Measurements from ENCODE around the gene NUP133. TPM values are rescaled to one million over a fixed set of nuclear protein-coding genes. Genes with fewer than 3 reads are reported as not detected.
"Not testable (repeated sequence)": the region's sequence is repeated elsewhere in the genome, so short reads cannot be mapped to it uniquely, and the experiment has no call there.

NUP133 gene
- total RNA-seq, 4 donors from 2014 or later, result 29.6 to 40.7 (median 37.3) TPM

DNA sequence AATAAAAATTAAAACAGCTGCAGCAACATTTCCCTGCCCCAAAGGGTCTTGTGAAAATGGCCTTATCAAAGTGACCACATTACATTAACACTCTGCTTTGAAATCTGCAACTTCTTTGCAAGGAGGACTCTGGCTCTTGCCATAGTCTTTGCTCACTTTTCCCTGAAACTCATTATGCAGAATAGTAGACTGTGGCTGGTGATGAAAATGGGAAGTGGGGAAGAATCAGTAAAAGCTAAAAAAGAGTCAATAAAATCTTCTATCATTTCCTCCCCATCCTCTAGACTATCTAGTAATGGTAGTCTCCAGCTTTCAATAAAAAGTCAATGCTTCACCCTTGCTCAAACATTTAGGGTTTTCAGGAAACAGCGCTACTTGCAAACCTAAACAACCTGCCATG is 18.6 kb upstream of the NUP133 start:
- no peak for DNase-seq
- Histone ChIP-seq H3K27ac (no peak overlapping the region), H3K4me3 (replicated peaks in 1 of 3) (no peak overlapping the region), H3K9me3 (no peaks in the 10 kb centered on the region), H3K4me1 (no peaks in the 10 kb centered on the region), H3K27me3 (no peaks in the 10 kb centered on the region), H3K36me3 (peaks cover 24 to 45% of the 10 kb centered on the region in 2 donors)
- TF ChIP-seq POLR2A (IDR thresholded peaks at IDR 0.05), result no peak
- TF ChIP-seq, protein P1, sequence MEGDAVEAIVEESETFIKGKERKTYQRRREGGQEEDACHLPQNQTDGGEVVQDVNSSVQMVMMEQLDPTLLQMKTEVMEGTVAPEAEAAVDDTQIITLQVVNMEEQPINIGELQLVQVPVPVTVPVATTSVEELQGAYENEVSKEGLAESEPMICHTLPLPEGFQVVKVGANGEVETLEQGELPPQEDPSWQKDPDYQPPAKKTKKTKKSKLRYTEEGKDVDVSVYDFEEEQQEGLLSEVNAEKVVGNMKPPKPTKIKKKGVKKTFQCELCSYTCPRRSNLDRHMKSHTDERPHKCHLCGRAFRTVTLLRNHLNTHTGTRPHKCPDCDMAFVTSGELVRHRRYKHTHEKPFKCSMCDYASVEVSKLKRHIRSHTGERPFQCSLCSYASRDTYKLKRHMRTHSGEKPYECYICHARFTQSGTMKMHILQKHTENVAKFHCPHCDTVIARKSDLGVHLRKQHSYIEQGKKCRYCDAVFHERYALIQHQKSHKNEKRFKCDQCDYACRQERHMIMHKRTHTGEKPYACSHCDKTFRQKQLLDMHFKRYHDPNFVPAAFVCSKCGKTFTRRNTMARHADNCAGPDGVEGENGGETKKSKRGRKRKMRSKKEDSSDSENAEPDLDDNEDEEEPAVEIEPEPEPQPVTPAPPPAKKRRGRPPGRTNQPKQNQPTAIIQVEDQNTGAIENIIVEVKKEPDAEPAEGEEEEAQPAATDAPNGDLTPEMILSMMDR (IDR thresholded peaks at IDR 0.05), result no peak
- WGBS, 2 donors, result 96 to 97% methylated on average over 1 of the region's 1 CpG
- intact Hi-C loops (cut with DNase I), result no loop called here

DNA sequence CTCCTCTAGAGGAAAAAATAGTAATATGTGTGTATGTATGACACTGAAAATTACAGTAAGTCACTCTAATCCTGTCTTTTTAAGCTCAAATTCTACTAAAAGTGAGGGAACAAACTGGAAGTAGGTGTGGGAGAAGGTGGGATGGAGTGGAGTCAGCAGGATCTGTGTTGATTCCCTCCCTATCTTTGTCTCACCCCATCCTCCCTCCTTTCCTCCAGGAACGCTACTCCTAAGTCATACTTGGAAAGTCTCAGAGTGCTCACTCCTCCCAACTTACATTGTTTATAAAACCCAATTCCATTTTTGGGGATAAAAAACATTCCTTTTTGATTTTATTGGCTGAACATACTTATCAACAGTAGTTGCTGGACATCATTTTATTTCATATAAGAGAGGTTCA is 14.9 kb upstream of the NUP133 start:
- Histone ChIP-seq H3K36me3 (peaks cover 14 to 16% of the 10 kb centered on the region in 2 donors), H3K27me3 (no peaks in the 10 kb centered on the region), H3K4me3 (replicated peaks in 1 of 3) (no peak overlapping the region), H3K9me3 (no peaks in the 10 kb centered on the region), H3K4me1 (no peaks in the 10 kb centered on the region), H3K27ac (no peak overlapping the region)
- DNase-seq, result no peak
- TF ChIP-seq POLR2A (IDR thresholded peaks at IDR 0.05), result no peak
- TF ChIP-seq, protein P1 (IDR thresholded peaks at IDR 0.05), result no peak
- intact Hi-C loops (cut with DNase I), result no loop called here
- WGBS, 2 donors, result 87 to 89% methylated on average over 1 of the region's 1 CpG

DNA sequence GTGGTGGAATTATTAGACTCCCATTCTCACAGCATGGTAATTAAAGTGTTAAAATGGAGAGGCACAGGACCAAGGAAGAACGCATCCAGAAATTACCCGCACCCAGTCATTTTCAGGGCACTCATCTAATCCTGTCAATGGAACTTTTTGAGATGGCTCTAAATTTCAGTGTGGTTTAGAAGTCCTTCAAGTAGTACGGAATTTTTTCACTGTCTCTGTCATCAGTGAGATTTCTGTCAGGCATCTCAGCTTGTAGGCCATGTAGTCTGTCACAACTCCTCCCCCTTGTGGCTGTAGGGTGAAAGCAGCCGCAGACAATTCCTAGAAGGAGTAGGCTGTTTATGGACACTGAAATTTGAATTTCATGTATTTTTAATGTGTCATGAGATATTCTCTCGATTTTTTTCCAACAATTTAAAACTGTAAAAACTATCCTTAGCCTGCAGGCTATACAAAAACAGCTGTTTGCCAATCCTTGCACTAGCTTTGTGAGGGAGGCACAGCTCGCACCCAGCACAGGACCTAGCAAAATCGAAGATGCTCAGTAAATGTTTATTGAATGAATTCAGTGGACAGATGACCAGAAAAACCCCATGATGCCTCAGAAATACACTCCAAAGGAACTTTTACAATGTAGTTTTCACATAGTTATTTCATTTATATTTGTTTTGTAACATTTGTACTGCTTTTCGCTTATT is 6.6 kb upstream of the NUP133 start:
- no peaks in the 10 kb centered on the region for H3K36me3 ChIP-seq
- DNase-seq, result peak; percentile 56 to 63
- no peak overlapping the region for H3K4me3 ChIP-seq (replicated peaks in 1 of 3)
- H3K27ac ChIP-seq, result no peak overlapping the region
- no peaks in the 10 kb centered on the region for H3K27me3 ChIP-seq
- TF ChIP-seq, protein P1 (IDR thresholded peaks at IDR 0.05), result peak; percentile 36 to 81 (median 58)
- no peak for TF ChIP-seq POLR2A (IDR thresholded peaks at IDR 0.05)
- H3K9me3 ChIP-seq, result no peaks in the 10 kb centered on the region
- 40% methylated on average over 8 of the region's 8 CpGs for WGBS, 2 donors
- intact Hi-C loops (cut with DNase I), result loop anchor here (10.0 kb wide), 1 partner anchor 260 kb away; no protein-coding TSS in a partner anchor
- no peaks in the 10 kb centered on the region for H3K4me1 ChIP-seq

DNA sequence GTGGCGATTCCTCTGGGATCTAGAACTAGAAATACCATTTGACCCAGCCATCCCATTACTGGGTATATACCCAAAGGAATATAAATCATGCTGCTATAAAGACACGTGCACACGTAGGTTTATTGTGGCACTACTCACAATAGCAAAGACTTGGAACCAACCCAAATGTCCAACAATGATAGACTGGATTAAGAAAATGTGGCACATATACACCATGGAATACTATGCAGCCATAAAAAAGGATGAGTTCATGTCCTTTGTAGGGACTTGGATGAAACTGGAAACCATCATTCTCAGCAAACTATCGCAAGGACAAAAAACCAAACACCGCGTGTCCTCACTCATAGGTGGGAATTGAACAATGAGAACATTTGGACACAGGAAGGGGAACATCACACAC is 3.5 kb upstream of the NUP133 start:
- H3K27ac ChIP-seq, H3K27me3 ChIP-seq: not testable (repeated sequence)
- WGBS, 2 donors, result 93 to 94% methylated on average over 6 of the region's 6 CpGs

DNA sequence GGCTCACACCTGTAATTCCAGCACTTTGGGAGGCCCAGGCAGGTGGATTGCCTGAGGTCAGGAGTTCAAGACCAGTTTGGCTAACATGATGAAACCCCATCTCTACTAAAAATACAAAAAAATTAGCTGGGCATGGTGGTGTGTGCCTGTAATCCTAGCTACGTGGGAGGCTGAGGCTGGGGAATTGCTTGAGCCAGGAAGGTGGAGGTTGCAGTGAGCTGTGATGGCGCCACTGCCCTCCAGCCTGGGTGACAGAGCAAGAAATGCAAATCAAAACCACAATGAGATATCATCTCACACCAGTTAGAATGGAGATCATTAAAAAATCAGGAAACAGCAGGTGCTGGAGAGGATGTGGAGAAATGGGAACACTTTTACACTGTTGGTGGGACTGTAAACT is 3.1 kb upstream of the NUP133 start:
- not testable (repeated sequence) for H3K4me3 ChIP-seq (replicated peaks in 1 of 3); H3K27me3 ChIP-seq; H3K4me1 ChIP-seq; H3K36me3 ChIP-seq; DNase-seq; H3K27ac ChIP-seq; H3K9me3 ChIP-seq
- WGBS, 2 donors, result 91 to 92% methylated on average over 2 of the region's 2 CpGs
- intact Hi-C loops (cut with DNase I), result loop anchor here (10.0 kb wide), 1 partner anchor 256 kb away; no protein-coding TSS in a partner anchor

More for the DNA sequence above, 3.5 kb upstream of the NUP133 start:
- not testable (repeated sequence) for H3K36me3 ChIP-seq; DNase-seq; H3K4me3 ChIP-seq (replicated peaks in 1 of 3); H3K4me1 ChIP-seq; H3K9me3 ChIP-seq
- intact Hi-C loops (cut with DNase I), result loop anchor here (10.0 kb wide), 1 partner anchor 257 kb away; no protein-coding TSS in a partner anchor

DNA sequence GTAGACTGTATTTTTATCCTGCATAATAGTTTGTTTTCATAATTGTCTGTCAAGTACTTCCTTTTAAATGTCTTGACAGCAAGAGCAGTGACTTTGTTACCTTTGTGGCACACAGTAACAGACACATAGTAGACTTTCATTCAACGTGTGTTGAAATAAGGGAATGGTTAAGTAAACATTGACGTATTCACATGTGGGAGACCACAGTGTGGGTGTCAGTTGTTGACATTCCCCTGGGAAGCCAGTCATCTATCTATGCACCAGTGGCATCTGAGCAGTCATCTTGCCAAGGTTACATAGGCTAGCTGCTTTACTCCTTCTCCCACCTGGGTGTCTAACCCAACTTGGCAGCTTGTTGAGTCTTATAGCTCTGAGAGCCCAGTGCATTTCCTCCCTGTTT is 1.4 kb upstream of the NUP133 start:
- Histone ChIP-seq H3K36me3 (no peaks in the 10 kb centered on the region), H3K27ac (no peak overlapping the region), H3K4me1 (peaks cover 7 to 8% of the 10 kb centered on the region in 2 donors), H3K9me3 (no peaks in the 10 kb centered on the region), H3K27me3 (no peaks in the 10 kb centered on the region), H3K4me3 (replicated peaks in 1 of 3) (no peak overlapping the region)
- DNase-seq, result no peak
- TF ChIP-seq POLR2A (IDR thresholded peaks at IDR 0.05), result no peak
- TF ChIP-seq, protein P1 (IDR thresholded peaks at IDR 0.05), result no peak
- intact Hi-C loops (cut with DNase I), result no loop called here
- WGBS, 2 donors, result 45 to 65% methylated on average over 2 of the region's 2 CpGs

All from thyroid gland (tissue), 4 donors.